ENCODE measurements around the gene SLC24A3.

The SLC24A3 gene

DNA sequence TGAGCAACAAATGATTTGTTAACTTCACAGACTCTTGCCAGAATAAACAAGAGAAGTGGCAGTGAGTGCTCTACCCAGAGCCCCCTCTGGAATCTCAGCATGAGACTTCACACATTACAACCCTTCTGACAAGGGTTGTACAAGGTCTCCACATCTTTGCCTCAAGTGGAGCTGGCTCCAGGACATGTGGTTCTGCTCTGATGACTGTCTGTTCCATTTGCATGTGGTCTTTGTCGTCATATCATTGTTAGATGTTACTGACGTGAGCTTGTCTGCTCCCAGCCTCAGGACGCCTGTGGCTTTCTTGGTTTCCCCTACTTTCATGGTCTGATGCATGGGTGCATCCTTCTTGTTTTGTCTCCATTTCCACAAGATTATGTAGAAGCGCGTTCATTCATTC, 115.0 kb downstream of the SLC24A3 start:
- no peak overlapping the region for H3K27ac ChIP-seq
- no peak for TF ChIP-seq ZFX (IDR thresholded peaks at IDR 0.05; ENCODE audit: borderline replicate concordance)
- TF ChIP-seq, protein P1, sequence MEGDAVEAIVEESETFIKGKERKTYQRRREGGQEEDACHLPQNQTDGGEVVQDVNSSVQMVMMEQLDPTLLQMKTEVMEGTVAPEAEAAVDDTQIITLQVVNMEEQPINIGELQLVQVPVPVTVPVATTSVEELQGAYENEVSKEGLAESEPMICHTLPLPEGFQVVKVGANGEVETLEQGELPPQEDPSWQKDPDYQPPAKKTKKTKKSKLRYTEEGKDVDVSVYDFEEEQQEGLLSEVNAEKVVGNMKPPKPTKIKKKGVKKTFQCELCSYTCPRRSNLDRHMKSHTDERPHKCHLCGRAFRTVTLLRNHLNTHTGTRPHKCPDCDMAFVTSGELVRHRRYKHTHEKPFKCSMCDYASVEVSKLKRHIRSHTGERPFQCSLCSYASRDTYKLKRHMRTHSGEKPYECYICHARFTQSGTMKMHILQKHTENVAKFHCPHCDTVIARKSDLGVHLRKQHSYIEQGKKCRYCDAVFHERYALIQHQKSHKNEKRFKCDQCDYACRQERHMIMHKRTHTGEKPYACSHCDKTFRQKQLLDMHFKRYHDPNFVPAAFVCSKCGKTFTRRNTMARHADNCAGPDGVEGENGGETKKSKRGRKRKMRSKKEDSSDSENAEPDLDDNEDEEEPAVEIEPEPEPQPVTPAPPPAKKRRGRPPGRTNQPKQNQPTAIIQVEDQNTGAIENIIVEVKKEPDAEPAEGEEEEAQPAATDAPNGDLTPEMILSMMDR (IDR thresholded peaks at IDR 0.05) = no peak

DNA sequence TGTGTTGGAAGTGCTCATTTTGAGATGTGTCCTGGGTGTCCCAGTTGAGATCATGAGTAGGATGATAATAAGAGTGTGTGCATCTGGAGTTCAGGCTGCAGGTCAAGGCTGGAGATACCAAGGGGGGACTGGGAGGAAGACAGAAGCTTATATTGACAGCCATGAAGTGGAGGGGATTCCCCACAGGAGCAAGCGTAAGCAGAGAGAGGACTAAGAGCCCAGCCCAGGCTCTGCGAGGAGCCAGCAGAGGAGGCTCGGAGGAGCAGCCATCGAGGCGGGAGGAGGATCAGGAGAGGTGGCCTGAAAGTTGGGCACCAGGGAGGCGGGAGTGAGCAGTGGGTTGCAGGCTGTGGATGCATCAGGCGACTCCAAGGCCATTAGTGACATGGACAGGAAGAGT, 116.2 kb downstream of the SLC24A3 start:
- H3K27ac ChIP-seq = no peak overlapping the region

DNA sequence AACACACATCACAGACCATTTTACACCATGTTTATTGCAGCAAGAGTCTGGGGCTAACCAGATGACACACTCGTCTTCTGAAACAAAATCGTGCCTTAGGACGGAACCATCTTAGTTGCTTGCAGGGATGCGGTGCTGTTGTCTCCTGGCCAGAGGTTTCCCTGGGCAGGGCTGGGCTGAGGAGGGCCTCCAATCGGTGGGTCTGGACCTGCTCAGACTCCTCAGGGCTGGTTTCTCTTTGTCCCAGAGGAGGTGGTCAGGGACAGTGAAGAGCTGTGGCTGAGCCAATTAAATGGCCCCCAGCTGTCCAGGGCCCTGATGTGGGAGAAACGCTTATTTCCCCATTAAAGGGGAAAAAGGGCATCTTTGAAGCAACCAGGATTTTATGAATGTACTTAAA, 117.6 kb downstream of the SLC24A3 start:
- no peak for TF ChIP-seq ZFX (IDR thresholded peaks at IDR 0.05; ENCODE audit: borderline replicate concordance)
- TF ChIP-seq, protein P1 (IDR thresholded peaks at IDR 0.05) = no peak
- no peak overlapping the region for H3K27ac ChIP-seq

More for the DNA sequence above, 116.2 kb downstream of the SLC24A3 start:
- TF ChIP-seq, protein P1 (IDR thresholded peaks at IDR 0.05) = no peak
- TF ChIP-seq ZFX (IDR thresholded peaks at IDR 0.05; ENCODE audit: borderline replicate concordance) = no peak

DNA sequence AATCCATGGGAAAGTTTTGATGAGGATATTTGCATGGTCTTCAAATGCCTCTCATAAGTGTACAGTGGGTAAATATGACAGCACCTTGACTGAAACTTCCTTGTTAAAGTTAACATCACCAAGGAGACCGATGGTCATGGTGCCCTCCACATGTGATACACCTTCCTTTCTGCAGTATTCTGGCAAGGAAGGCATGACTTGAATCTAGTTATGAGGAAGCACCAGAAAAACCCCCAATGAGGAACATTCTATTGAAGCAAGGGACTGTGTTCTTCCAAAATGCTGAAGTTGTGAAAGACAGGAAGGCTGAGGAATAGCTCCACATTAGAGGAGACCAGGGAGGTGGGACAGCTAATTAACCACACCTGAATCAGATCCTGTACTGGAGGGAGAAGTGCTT, 118.3 kb downstream of the SLC24A3 start:
- H3K27ac ChIP-seq = no peak overlapping the region
- TF ChIP-seq, protein P1 (IDR thresholded peaks at IDR 0.05) = no peak
- TF ChIP-seq ZFX (IDR thresholded peaks at IDR 0.05; ENCODE audit: borderline replicate concordance) = no peak

DNA sequence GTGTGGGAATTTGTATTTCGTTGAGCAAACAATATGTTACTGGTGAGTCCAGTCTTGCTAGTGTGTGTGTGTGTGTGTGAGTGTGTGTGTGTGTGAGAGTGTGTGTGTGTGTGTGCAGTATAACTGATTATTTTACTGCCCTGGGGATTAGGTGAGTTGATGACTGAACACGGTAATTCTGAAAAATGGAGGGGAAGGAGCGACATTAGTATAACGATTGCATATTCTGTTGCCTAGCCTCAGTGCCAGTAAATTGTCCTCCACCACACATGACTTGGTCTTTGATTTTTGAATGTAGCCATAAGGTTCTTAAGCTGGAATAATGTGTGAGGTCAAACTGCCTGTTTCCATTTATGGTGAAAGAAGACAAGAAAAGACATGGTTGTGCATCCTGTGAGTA, 121.1 kb downstream of the SLC24A3 start:
- no peak overlapping the region for H3K27ac ChIP-seq
- no peak for TF ChIP-seq ZFX (IDR thresholded peaks at IDR 0.05; ENCODE audit: borderline replicate concordance)
- TF ChIP-seq, protein P1 (IDR thresholded peaks at IDR 0.05) = no peak

DNA sequence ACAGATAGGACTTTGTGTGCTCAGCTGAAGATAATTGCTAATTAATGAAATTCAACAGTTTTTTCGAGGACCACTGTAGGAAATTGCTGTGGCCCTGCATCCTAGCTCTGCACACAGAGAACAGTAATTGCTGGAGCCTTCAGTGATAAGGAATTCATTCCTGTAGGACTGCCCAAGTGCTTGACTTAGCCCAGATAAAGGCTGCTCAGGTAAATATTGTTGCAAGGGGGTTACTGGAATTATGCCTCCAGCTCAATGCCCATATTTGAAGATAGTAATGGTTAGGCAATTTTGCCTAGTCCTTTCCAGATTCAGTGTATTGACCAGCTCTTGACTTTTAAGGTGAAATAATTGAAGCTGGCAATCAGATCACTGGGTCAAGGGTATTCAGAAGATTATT, 122.9 kb downstream of the SLC24A3 start:
- no peak for TF ChIP-seq ZFX (IDR thresholded peaks at IDR 0.05; ENCODE audit: borderline replicate concordance)
- TF ChIP-seq, protein P1 (IDR thresholded peaks at IDR 0.05) = no peak
- no peak overlapping the region for H3K27ac ChIP-seq

DNA sequence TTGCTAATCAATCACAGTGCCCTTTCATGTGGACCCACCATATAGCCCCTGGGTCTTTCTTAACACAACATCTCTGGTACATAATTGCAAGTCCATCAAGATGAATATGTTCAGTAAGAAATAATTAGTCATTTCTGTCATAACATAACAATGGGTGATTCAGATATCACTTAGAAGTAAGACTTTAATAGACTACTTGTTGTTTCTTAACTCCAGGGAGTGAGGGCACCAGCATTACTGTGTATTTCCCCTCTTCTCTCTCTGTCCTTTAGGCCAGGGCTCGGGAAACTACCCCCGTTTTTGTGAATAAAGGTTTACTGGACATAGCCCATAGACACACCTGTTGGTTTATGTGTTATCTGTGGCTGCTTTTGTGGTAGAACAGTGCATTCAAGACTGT, 123.5 kb downstream of the SLC24A3 start:
- no peak for TF ChIP-seq ZFX (IDR thresholded peaks at IDR 0.05; ENCODE audit: borderline replicate concordance)
- TF ChIP-seq, protein P1 (IDR thresholded peaks at IDR 0.05) = no peak
- H3K27ac ChIP-seq = no peak overlapping the region
